SH-SY5Y (cell line): ENCODE measurements around the gene NAA10.

Source experiments
- GATA2 ChIP-seq: IDR thresholded peaks from 2 replicates; pipeline ENCODE4 v1.6.1; 2011; ENCODE audit warnings: mild to moderate bottlenecking, low read depth, low read length
- GATA3 ChIP-seq: IDR thresholded peaks from 2 replicates; pipeline ENCODE4 v1.6.1; 2011; ENCODE audit warnings: low read depth, mild to moderate bottlenecking, low read length, moderate library complexity

DNA sequence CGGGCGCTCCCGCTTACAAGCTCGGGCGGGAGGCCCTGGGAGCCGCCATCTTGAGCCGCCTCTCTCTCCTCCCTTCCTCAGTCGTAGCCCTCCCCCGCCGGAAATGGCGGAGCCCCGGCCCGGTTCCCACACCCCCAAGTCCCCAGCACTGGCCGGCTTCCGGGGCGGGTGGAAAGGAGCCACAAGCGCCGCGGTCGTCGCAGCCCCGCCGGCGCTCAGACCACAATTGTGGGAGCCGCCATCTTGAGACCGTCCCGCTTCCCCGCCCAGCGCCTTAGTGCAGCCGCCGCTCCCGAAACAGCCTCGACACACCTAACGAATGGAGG, 36.2 kb upstream of the NAA10 start:
- TF ChIP-seq GATA2 (no peak), GATA3 (no peak)
